Fibroblast of pulmonary artery (primary cell): ENCODE results near the gene GRAMD2B.

Experiments used
- DNase-seq: peaks from one replicate; pipeline ENCODE4 v3.0.0-alpha.2; 2010; ENCODE audit warnings: low read depth
- H3K4me3 ChIP-seq: replicated peaks from 2 replicates; pipeline ENCODE4 v1.5.1; 2011; ENCODE audit warnings: low read depth, mild to moderate bottlenecking, control low read depth, low read length, moderate library complexity
- CTCF ChIP-seq: IDR thresholded peaks from 2 replicates; pipeline ENCODE4 v1.5.1; 2011; ENCODE audit warnings: mild to moderate bottlenecking, control low read depth, low read length, inconsistent platforms; ENCODE audit errors: missing control alignments

The GRAMD2B gene

GRCh38 chr5:126449751-126450271, 26.6 kb downstream of the GRAMD2B start:
- TF ChIP-seq CTCF: no peak
- no peak overlapping the region for H3K4me3 ChIP-seq
- peak; percentile 63 for DNase-seq

GRCh38 chr5:126450346-126450745, 27.1 kb downstream of the GRAMD2B start:
- no peak overlapping the region for H3K4me3 ChIP-seq
- DNase-seq: no peak
- TF ChIP-seq CTCF: no peak

DNA sequence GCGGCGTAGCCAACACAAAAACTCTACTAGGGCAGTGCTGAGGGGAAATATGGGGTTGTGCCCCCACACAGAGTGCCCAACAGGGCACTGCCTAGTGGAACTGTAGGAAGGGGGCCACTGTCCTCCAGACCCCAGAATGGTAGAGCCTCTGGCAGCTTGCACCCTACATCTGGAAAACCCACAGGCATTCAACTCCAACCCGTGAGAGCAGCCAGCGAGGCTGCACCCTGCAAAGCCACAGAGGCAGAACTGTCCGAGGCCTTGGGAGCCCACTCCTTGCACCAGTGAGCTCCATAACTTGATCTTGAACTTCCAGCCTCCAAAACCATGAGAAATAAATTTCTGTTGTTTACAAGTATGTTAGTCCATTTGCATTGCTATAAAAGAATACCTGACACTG, 27.7 kb downstream of the GRAMD2B start:
- no peak overlapping the region for H3K4me3 ChIP-seq
- TF ChIP-seq CTCF: no peak
- no peak for DNase-seq

DNA sequence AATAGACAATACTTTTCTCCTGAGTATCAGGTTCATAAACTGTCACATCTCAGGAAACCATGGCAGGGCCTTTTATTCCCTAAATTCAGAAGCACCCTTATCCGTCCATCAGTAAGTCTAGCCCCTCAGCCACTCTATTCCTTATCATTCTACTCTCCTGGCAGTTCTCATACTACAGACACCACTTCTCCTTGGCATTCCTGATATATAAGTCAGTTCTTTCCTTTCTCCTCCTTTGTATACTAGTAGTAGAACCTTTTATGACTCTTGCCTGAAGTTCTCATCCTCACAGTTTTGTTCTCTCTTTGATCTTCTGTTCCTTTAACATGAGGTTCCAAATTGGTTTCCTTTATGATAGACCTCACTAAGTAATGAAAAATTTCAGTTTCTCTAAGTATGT, 29.3 kb downstream of the GRAMD2B start:
- H3K4me3 ChIP-seq: no peak overlapping the region
- DNase-seq: no peak
- TF ChIP-seq CTCF: no peak

GRCh38 chr5:126454081-126454480, 30.9 kb downstream of the GRAMD2B start:
- DNase-seq: peak; percentile 82
- TF ChIP-seq CTCF: no peak
- no peak overlapping the region for H3K4me3 ChIP-seq

DNA sequence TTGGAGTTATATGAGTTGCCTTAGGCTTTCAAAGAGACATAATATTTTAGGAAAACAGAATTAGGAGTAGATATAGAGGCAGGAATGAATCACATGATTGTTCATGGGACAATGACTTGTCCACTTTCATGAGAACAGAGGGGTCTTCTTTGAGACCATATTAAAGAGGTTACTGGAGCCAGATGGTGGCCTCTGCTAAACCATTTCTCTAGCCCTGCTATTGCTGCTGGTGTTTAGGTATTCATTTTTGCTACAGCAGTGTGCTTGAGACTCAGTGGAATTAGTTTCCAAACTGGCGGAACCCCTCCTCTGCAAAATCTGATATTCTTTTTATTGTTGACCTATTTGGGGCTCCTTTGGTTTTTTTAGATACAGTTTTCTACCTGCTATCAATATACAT, 31.3 kb downstream of the GRAMD2B start:
- DNase-seq: no peak
- no peak for TF ChIP-seq CTCF
- no peak overlapping the region for H3K4me3 ChIP-seq

DNA sequence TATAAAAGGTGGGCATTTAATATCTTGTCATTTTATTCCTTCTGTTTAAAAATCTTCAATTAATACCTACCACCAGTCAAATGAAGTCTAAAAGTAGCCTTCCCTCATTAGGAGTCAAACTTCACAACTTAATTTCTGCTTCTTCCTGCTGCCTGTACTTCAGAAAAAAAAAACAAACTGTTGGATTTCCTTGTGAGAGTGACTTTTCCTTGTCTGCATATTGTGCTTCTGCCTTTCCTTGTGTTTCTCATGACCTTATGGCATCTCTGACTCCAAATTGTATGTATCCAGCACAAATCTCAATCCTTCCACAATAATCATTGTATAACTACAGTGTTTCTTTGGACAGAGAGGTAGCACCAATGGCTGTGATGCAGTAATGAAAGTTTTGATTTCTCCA, 32.1 kb downstream of the GRAMD2B start:
- no peak for TF ChIP-seq CTCF
- DNase-seq: no peak
- no peak overlapping the region for H3K4me3 ChIP-seq
